Fibroblast of the aortic adventitia (primary cell): ENCODE results near the gene ADNP. TPM values are rescaled to one million over a fixed set of nuclear protein-coding genes. Genes with fewer than 3 reads are reported as not detected.

Experiments
- DNase-seq: peaks from one replicate; pipeline ENCODE4 v3.0.0-alpha.2; 2010; ENCODE audit warnings: low read depth
- H3K4me3 ChIP-seq: 2 replicates; pipeline ENCODE4 v1.5.1; 2011; ENCODE audit warnings: low read depth, mild to moderate bottlenecking, control low read depth, low read length, moderate library complexity
- CTCF ChIP-seq: IDR thresholded peaks from 2 replicates; pipeline ENCODE4 v1.5.1; 2011; ENCODE audit warnings: mild to moderate bottlenecking, low read length, control low read depth, inconsistent platforms; ENCODE audit not compliant: insufficient read depth
- total RNA-seq: library from RNA; depleted of rRNA; stranded (reverse); fragments of >200 nt; gene quantifications from 2 replicates; pipeline ENCODE4 v1.2.3, GENCODE V29; 2012; ENCODE audit warnings: low replicate concordance

Gene ADNP
- total RNA-seq, 1 donor, result 35.4 TPM

DNA sequence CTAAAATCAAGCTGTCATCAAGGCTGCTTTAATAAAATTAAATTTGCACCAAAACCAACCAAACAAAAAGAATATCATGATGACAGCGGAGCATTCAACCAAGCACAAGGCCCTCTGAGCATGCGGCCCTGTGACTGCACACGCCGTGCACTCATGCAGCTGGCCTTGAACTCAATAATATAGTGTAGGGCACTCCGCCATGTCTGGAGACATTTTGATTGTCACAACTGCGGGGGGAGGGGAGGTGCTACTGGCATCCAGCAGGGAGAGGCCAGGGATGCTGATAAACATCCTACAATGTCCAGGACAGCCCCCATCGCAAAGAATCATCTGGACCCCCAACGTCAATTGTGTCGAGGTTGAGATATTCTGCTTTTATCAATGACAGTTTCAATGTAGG lies 37.1 kb upstream of the ADNP start:
- H3K4me3 ChIP-seq, result no peak overlapping the region
- TF ChIP-seq CTCF, result no peak
- no peak for DNase-seq

GRCh38 chr20:50967586-50967985 lies 36.3 kb upstream of the ADNP start:
- TF ChIP-seq CTCF, result no peak
- no peak overlapping the region for H3K4me3 ChIP-seq
- DNase-seq, result no peak

DNA sequence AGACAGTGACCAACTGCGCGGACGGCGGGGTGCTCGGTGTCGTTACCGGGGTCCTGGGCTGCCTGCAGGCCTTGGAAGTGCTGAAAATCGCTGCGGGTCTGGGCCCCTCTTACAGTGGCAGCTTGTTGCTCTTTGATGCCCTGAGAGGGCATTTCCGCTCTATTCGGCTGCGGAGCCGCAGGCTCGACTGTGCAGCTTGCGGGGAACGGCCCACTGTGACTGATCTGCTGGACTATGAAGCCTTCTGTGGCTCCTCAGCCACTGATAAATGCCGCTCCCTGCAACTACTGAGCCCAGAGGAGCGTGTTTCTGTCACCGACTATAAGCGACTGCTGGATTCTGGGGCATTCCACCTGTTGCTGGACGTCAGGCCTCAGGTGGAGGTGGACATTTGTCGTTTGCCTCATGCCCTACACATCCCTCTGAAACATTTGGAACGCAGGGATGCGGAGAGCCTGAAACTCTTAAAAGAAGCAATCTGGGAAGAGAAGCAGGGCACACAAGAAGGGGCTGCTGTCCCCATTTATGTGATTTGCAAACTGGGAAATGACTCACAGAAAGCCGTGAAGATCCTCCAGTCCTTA lies 28.4 kb upstream of the ADNP start:
- TF ChIP-seq CTCF, result no peak
- DNase-seq, result no peak
- peak overlapping the region; percentile 99 for H3K4me3 ChIP-seq

DNA sequence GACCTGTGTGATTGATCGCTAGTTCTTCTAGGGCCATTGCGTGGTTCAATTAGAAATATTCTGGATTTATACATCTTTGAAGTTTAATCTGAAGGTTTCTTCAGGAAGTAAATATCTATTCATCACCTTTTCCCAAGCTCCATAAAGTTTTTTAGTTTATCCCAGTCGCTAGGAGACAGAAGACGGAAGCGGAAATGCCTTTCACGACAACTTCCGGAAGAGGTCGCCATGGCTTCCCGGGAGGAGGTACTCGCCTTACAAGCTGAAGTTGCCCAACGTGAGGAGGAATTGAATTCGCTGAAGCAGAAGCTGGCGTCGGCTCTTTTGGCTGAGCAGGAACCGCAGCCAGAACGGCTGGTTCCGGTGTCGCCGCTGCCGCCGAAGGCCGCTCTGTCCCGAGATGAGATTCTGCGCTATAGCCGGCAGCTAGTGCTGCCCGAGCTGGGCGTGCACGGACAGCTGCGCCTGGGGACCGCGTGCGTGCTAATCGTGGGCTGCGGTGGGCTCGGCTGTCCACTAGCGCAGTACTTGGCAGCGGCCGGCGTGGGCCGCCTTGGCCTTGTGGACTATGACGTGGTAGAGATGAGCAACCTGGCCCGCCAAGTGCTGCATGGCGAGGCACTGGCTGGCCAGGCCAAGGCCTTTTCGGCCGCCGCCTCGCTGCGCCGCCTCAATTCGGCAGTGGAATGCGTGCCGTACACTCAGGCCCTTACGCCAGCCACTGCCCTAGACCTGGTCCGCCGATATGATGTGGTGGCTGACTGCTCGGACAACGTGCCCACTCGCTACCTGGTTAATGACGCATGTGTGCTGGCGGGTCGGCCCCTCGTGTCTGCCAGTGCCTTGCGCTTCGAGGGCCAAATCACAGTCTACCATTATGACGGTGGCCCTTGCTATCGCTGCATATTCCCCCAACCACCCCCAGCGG lies 27.6 kb upstream of the ADNP start, which contains the start of gene MOCS3:
TSS of gene MOCS3 (plus strand) at position 204 of the 928 bp plus-strand sequence. CDS start at position 229, 25 bp downstream.
- peak; percentile 96 for DNase-seq
- TF ChIP-seq CTCF, result no peak
- peak within 1 kb of the TSS; percentile 99 for H3K4me3 ChIP-seq

GRCh38 chr20:50957798-50958614 lies 26.8 kb upstream of the ADNP start, which contains the start of gene DPM1:
Gene DPM1, minus strand, starts transcription at chr20:50958532. Its CDS starts 9 bp downstream, at chr20:50958523.
- no peak for TF ChIP-seq CTCF
- peak; percentile 28 for DNase-seq
- peak within 1 kb of the TSS; percentile 99 for H3K4me3 ChIP-seq

- H3K4me3 ChIP-seq, result peak overlapping the region; percentile 99
- no peak for TF ChIP-seq CTCF
- peak; percentile 52 for DNase-seq
Measured at GRCh38 chr20:50957276-50957675, 26.0 kb upstream of the ADNP start.
